Endothelial cell of umbilical vein (primary cell): ENCODE measurements around the gene S1PR4. TPM values are rescaled to one million over a fixed set of nuclear protein-coding genes. Genes with fewer than 3 reads are reported as not detected.

Experiments used
- BruUV-seq: library from RNA; stranded (reverse); fragments of 400-500 nt; replicated peaks from 2 replicates; lab custom pipeline; 2021; lab: Mats Ljungman, UMichigan
- CTCF ChIA-PET: fragments of 300-600, 350-600 bp; sonication (Branson Sonifier 250); formaldehyde crosslinking; loops from one replicate; lab custom pipeline; 2021; ENCODE audit warnings: antibody characterized with exemption, inconsistent platforms; lab: Charles Lee
- POLR2A ChIA-PET: fragments of 300-600, 350-600 bp; sonication (Branson Sonifier 250); formaldehyde crosslinking; loops from one replicate; lab custom pipeline; 2021; ENCODE audit warnings: antibody characterized with exemption, inconsistent platforms; lab: Charles Lee
- DNase-seq: peaks from one replicate; pipeline ENCODE4 v3.0.0-alpha.2; 2011; ENCODE audit warnings: low read depth, low spot score
- FAIRE-seq: peaks from 2 replicates; lab custom pipeline; 2011; peaks lifted over from hg19 to GRCh38; lab: Jason Lieb, UNC
- H2AFZ ChIP-seq: 2 replicates; pipeline ENCODE4 v1.6.0; 2012; ENCODE audit warnings: low read depth, low read length, control low read depth, inconsistent platforms
- H3K27ac ChIP-seq: 2 replicates; pipeline ENCODE4 v1.5.1; 2011; ENCODE audit warnings: low read depth, mild to moderate bottlenecking, control low read depth, low read length, moderate library complexity; ENCODE audit not compliant: insufficient read depth
- H3K27me3 ChIP-seq, 2 experiments: 2 replicates each; pipeline versions ENCODE4 v1.6.0 to v1.6.1; 2011; ENCODE audit warnings: low read length in 2 of 2, mixed read lengths in 1 of 2; ENCODE audit not compliant: control insufficient read depth in 2 of 2, insufficient read depth in 2 of 2
- H3K36me3 ChIP-seq, 2 experiments: 2 replicates in 1 of 2; 3 replicates in 1 of 2; pipeline ENCODE4 v1.5.1; 2011; ENCODE audit warnings: low read length in 2 of 2, mild to moderate bottlenecking in 1 of 2, moderate library complexity in 1 of 2; ENCODE audit not compliant: control insufficient read depth in 2 of 2, insufficient read depth in 2 of 2; ENCODE audit errors: extremely low read depth in 1 of 2
- H3K4me1 ChIP-seq: 3 replicates; pipeline ENCODE4 v1.5.1; 2011; ENCODE audit warnings: mild to moderate bottlenecking, low read length; ENCODE audit not compliant: control insufficient read depth, insufficient read depth; ENCODE audit errors: extremely low read depth
- H3K4me2 ChIP-seq: 2 replicates; pipeline ENCODE4 v1.6.1; 2011; ENCODE audit warnings: low read length, control low read depth, mixed read lengths; ENCODE audit not compliant: insufficient read depth
- H3K4me3 ChIP-seq, 3 experiments: fragments of 200-600 bp in 1 of 3; sonication (generic), shearing (Covaris generic) in 1 of 3; replicated peaks in 1 of 3; 2 replicates each; pipeline ENCODE4 v1.5.1; 2011 to 2016; ENCODE audit warnings: control low read depth in 3 of 3, low read length in 3 of 3, mild to moderate bottlenecking in 2 of 3, inconsistent platforms in 1 of 3, low read depth in 1 of 3, moderate library complexity in 1 of 3; ENCODE audit not compliant: insufficient read depth in 1 of 3
- H3K79me2 ChIP-seq: 2 replicates; pipeline ENCODE4 v1.6.0; 2012; ENCODE audit warnings: low read length, inconsistent platforms; ENCODE audit not compliant: control insufficient read depth, insufficient read depth
- H3K9ac ChIP-seq: replicated peaks from 2 replicates; pipeline ENCODE3; 2011; ENCODE audit warnings: low read length, control low read depth; ENCODE audit not compliant: insufficient read depth; ENCODE audit errors: extremely low read depth
- H3K9me1 ChIP-seq: replicated peaks from 3 replicates; pipeline ENCODE4 v1.6.0; 2011; ENCODE audit warnings: mild to moderate bottlenecking, low read length; ENCODE audit not compliant: control insufficient read depth, insufficient read depth; ENCODE audit errors: extremely low read depth
- H3K9me3 ChIP-seq: replicated peaks from 2 replicates; pipeline ENCODE4 v1.5.1; 2012; ENCODE audit warnings: low read length, inconsistent platforms; ENCODE audit not compliant: control insufficient read depth, insufficient read depth
- H4K20me1 ChIP-seq: replicated peaks from 2 replicates; pipeline ENCODE3; 2011; ENCODE audit warnings: mild to moderate bottlenecking, low read length; ENCODE audit not compliant: control insufficient read depth, insufficient read depth; ENCODE audit errors: extremely low read depth
- CTCF ChIP-seq, 2 donors: IDR thresholded peaks; 1 replicate in 1 of 2; 2 replicates in 1 of 2; pipeline ENCODE4 v1.5.1; 2011; ENCODE audit warnings: low read length in 2 of 2, mild to moderate bottlenecking in 2 of 2, moderate library complexity in 2 of 2, control low read depth in 1 of 2, inconsistent platforms in 1 of 2, low read depth in 1 of 2; ENCODE audit not compliant: insufficient read depth in 1 of 2; ENCODE audit errors: extremely low read depth in 1 of 2
- EZH2 ChIP-seq: IDR thresholded peaks from 2 replicates; pipeline ENCODE4 v1.6.1; 2012; ENCODE audit warnings: borderline replicate concordance, low read depth, mild to moderate bottlenecking, moderate library complexity, low read length, inconsistent platforms; ENCODE audit not compliant: severe bottlenecking
- FOS ChIP-seq: IDR thresholded peaks from 2 replicates; pipeline ENCODE4 v1.6.1; 2011; ENCODE audit warnings: mild to moderate bottlenecking, low read length, moderate library complexity, borderline replicate concordance; ENCODE audit not compliant: insufficient read depth
- GATA2 ChIP-seq: IDR thresholded peaks from 2 replicates; pipeline ENCODE4 v1.7.0; 2011; ENCODE audit warnings: low read depth, mild to moderate bottlenecking, moderate library complexity, mixed read lengths, low read length; ENCODE audit not compliant: insufficient read length, insufficient read depth
- JUN ChIP-seq: IDR thresholded peaks from 2 replicates; pipeline ENCODE4 v1.6.1; 2011; ENCODE audit warnings: borderline replicate concordance, low read depth; ENCODE audit not compliant: insufficient read length, insufficient read depth
- MAX ChIP-seq: IDR thresholded peaks from 2 replicates; pipeline ENCODE4 v1.6.1; 2011; ENCODE audit not compliant: insufficient read depth, insufficient read length
- POLR2A ChIP-seq: IDR thresholded peaks from 2 replicates; pipeline ENCODE4 v1.6.1; 2012; ENCODE audit warnings: low read depth, mild to moderate bottlenecking, control low read depth, low read length
- POLR2AphosphoS5 ChIP-seq: IDR thresholded peaks from 2 replicates; pipeline ENCODE4 v1.6.1; 2012; ENCODE audit warnings: low read depth, mild to moderate bottlenecking, control low read depth, low read length, moderate library complexity; ENCODE audit not compliant: insufficient read depth
- dilution Hi-C: fragments of 300-500 bp; cut with MboI; formaldehyde crosslinking; loops from one replicate; pipeline ENCODE4 v1.15.0; 2019; ENCODE audit warnings: low sequenced_read_pairs; ENCODE audit not compliant: extremely low pct_ligation_motif_present
- intact Hi-C: fragments of 100-400 bp; cut with micrococcal nuclease; formaldehyde crosslinking; loops from one replicate; pipeline ENCODE4 v1.10.0; 2022
- polyA plus RNA-seq, 4 experiments: library from polyadenylated mRNA; depleted of rRNA in 3 of 4; stranded (reverse) in 3 of 4; unstranded in 1 of 4; fragments of >200 nt; gene quantifications; 2 replicates each; pipeline versions ENCODE4 v1.2.1 to v1.2.3, GENCODE V29; 2011 to 2012; ENCODE audit warnings: missing spikeins in 1 of 4
- total RNA-seq: library from RNA; stranded (reverse); gene quantifications from 2 replicates; pipeline ENCODE4 v1.2.3, GENCODE V29; 2021

Gene S1PR4
- total and polyA plus RNA-seq, 2 donors (not counting 3 experiments of a cell fraction or from before 2014, with no cell fraction given): 1.7 to 2.5 TPM

- Histone ChIP-seq H3K9ac (no peak overlapping the region), H4K20me1 (no peaks in the 10 kb centered on the region), H3K9me3 (no peaks in the 10 kb centered on the region), H3K27ac (no peak overlapping the region), H3K9me1 (no peaks in the 10 kb centered on the region), H3K4me2 (no peak overlapping the region), H3K36me3 (no peaks in the 10 kb centered on the region), H3K79me2 (no peaks in the 10 kb centered on the region), H3K27me3 (no peaks in the 10 kb centered on the region), H3K4me1 (peaks cover 6% of the 10 kb centered on the region), H3K4me3 (no peak overlapping the region), H2AFZ (no peak overlapping the region)
- BruUV-seq: no TSS peak
- DNase-seq (peak; percentile 54), FAIRE-seq (peak; percentile 77)
- ChIA-PET POLR2A (no interaction called here), CTCF (interaction anchor here (0.6 to 10.1 kb wide), 6 partner anchors 19 to 208 kb away, joined by 3 to 177 read pairs (median 3); no protein-coding TSS in a partner anchor)
- TF ChIP-seq EZH2 (no peak), CTCF (IDR thresholded peaks at IDR 0.05; ENCODE audit: extremely low read depth in 1 of 2, insufficient read depth in 1 of 2, low read depth in 1 of 2, low read length in 2 of 2) (peak; percentile 79 to 97)
- dilution Hi-C loops (no loop called here), intact Hi-C loops (loop anchor here (1.0 kb wide), 6 partner anchors 17 to 213 kb away; no protein-coding TSS in a partner anchor)
These were observed 15.2 kb upstream of the S1PR4 start for GRCh38 chr19:3163230-3163886.

GRCh38 chr19:3163943-3164342 is 14.6 kb upstream of the S1PR4 start:
- dilution Hi-C loops: no loop called here
- Histone ChIP-seq H4K20me1 (no peaks in the 10 kb centered on the region), H2AFZ (no peak overlapping the region), H3K79me2 (no peaks in the 10 kb centered on the region), H3K36me3 (no peaks in the 10 kb centered on the region), H3K27me3 (no peaks in the 10 kb centered on the region), H3K9ac (no peak overlapping the region), H3K27ac (no peak overlapping the region), H3K4me1 (peaks cover 6% of the 10 kb centered on the region), H3K9me3 (no peaks in the 10 kb centered on the region), H3K9me1 (no peaks in the 10 kb centered on the region), H3K4me3 (no peak overlapping the region), H3K4me2 (no peak overlapping the region)
- BruUV-seq: no TSS peak
- ChIA-PET POLR2A (no interaction called here), CTCF (interaction anchor here (0.6 to 10.1 kb wide), 6 partner anchors 19 to 209 kb away, joined by 3 to 177 read pairs (median 3); no protein-coding TSS in a partner anchor)
- FAIRE-seq: no peak
- DNase-seq: no peak
- intact Hi-C loops: loop anchor here (1.0 kb wide), 6 partner anchors 18 to 214 kb away; no protein-coding TSS in a partner anchor
- TF ChIP-seq POLR2AphosphoS5 (no peak), CTCF (IDR thresholded peaks at IDR 0.05; ENCODE audit: extremely low read depth in 1 of 2, insufficient read depth in 1 of 2, low read depth in 1 of 2, low read length in 2 of 2) (no peak), POLR2A (no peak), MAX (no peak), GATA2 (no peak), JUN (no peak), FOS (no peak)
